HG03520 (cell line): ENCODE data around the gene CDCA4.
"Not testable (repeated sequence)": the region's sequence is repeated elsewhere in the genome, so short reads cannot be mapped to it uniquely, and the experiment has no call there.

Experiments
- ATAC-seq: cut with Tn5 transposase; IDR thresholded peaks from one replicate; pipeline ENCODE4 v1.9.1; 2021; ENCODE audit warnings: mild to moderate bottlenecking, moderate library complexity; ENCODE audit not compliant: unreplicated experiment

CDCA4 gene

DNA sequence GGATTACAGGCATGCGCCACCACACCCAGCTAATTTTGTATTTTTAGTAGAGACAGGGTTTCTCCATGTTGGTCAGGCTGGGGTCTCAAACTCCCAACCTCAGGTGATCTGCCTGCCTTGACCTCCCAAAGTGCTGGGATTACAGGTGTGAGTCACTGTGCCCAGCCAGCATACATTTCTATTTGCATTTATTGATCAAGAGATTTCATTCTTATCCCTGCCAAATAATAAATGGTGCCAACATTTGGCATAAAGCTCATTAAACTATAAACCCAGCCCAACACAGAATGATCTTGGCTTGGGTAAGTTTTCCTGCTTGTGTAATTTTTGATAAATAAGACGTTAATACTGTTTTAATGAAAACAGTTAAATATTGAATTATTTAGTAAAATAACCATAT, 14.7 kb upstream of the CDCA4 start:
- ATAC-seq = not testable (repeated sequence)

- no peak for ATAC-seq
Observed at GRCh38 chr14:105034315-105035039, 13.6 kb upstream of the CDCA4 start.

DNA sequence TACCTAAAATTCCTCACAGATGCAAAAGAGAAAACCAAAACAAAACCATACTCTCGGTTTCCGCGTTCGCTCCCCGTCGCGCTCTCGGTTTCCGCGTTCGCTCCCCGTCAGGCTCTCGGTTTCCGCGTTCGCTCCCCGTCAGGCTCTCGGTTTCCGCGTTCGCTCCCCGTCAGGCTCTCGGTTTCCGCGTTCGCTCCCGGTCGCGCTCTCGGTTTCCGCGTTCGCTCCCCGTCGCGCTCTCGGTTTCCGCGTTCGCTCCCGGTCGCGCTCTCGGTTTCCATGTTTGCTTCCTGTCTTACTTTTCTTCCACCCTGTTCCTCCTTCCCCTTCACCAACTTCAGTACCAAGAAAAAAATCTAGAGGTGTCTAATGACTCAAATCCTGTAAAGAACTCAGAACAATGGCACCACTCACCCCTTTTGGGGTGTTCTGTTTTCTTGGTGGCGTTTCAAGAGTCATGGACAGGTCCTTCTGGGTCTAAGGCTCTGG, 12.6 kb upstream of the CDCA4 start:
- ATAC-seq = not testable (repeated sequence)

- not testable (repeated sequence) for ATAC-seq
Observed at GRCh38 chr14:105032451-105032901, 11.6 kb upstream of the CDCA4 start.

- ATAC-seq = no peak
Observed at GRCh38 chr14:105030836-105031396, 10.0 kb upstream of the CDCA4 start.

GRCh38 chr14:105030194-105030593, 9.3 kb upstream of the CDCA4 start:
- no peak for ATAC-seq

GRCh38 chr14:105029402-105029801, 8.5 kb upstream of the CDCA4 start:
- ATAC-seq = no peak

DNA sequence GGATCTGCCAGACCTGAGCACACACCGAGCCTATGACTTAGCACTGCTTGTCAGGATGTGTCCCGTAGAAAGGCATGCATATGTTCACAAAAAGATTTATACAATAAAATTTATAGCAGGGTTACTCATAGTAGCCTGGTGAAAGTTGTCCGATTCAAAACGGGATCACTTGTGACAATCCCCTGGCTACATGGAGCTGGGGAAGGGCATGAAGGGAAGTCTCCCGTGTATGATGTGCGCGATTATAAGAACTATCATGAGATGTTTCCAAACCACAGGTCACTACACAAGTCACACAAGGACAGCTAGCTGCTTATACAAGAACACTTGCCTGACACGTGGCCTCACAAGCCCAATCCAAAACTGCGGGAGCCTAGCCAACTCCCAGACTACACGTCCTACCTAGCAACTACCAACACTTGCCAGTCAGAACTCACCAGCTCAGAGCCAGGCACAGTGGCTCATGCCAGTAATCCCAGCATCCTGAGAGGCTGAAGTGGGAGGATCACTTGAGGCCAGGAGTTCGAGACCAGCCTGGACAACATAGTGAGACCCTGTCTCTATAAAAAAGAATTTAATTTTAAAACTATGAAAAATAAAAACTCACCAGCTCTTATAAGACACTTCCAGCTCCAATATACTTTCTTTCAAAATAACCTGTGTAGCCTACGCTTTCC, 7.5 kb upstream of the CDCA4 start:
- ATAC-seq = no peak

GRCh38 chr14:105027718-105028117, 6.8 kb upstream of the CDCA4 start:
- ATAC-seq = not testable (repeated sequence)

- no peak for ATAC-seq
Observed at GRCh38 chr14:105026802-105027563, 6.1 kb upstream of the CDCA4 start.

DNA sequence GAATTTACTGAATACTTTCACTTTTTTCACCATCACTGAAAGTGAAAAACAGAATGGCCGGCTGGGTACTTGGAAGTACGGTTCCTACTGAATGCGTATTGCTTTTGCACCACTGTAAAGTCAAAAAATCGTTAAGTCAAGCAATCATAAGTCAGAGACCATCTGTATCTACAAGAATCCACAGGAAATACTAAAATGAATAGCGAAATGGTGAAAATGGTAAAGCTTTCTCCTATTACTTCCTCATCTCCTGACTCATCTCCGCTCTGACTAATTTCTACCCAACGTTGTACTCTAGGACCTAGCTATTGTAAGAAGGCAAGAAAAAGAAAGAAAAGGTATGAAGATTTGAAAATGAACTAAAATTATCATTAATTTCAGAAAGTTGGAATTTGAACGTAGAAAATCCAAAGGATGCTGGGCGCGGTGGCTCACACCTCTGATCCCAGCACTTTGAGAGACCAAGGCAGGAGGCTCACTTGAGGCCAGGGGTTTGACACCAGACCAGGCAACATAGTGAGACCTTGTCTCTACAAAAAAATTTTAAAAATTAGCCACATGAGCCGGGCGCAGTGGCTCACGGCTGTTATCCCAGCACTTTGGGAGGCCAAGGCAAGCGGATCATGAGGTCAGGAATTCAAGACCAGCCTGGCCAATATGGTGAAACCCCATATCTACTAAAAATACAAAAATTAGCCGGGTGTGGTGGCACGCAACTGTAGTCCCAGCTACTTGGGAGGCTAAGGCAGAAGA, 5.3 kb upstream of the CDCA4 start:
- peak; percentile 35 for ATAC-seq

DNA sequence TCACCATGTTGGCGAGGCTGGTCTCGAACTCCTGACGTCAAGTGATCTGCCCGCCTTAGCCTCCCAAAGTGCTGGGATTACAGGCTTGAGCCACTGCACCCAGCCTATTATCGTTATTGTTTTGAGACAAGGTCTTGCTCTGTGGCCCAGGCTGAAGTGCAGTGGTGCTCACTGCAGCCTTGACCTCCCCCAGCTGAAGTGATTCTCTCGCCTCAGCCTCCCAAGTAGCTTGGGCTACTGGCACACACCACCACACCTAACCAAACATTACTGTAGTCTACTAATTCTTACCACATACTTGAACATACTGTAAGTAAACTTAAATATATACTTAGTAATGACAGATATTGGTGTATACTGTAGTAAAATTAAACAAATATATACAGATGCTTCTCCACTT, 4.5 kb upstream of the CDCA4 start:
- no peak for ATAC-seq

DNA sequence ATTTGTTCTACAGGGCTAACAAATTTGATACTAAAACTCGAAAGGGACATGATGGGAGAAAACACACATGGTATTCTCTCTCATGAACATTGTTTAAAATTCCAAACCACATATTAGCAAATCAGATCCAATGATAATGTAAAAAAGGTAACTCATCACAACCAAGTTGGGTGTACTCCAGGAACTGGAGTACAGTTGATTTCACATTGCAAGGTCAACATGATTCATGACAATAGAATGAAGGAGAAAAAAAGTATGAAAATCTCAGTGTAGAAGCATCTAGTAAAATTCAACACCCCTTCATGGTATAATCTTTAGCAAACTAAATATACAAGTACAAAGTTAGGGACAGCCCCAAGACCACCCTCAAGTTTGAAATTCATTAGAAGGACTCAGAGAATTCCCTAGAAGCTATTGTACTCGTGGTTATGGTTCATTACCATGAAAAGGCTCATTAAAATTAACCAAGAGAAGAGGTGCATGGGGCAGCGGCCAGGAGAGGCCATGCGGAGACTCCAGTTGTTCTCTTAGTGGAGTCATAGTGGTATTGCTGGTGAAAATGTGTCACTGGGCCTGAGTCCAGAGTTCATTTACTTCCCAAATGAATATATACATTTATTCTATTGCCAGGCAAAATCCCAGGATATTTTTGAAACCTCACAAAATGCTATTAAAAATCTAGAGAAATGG, 3.1 kb upstream of the CDCA4 start:
- no peak for ATAC-seq

GRCh38 chr14:105023144-105023543, 2.3 kb upstream of the CDCA4 start:
- ATAC-seq = no peak

DNA sequence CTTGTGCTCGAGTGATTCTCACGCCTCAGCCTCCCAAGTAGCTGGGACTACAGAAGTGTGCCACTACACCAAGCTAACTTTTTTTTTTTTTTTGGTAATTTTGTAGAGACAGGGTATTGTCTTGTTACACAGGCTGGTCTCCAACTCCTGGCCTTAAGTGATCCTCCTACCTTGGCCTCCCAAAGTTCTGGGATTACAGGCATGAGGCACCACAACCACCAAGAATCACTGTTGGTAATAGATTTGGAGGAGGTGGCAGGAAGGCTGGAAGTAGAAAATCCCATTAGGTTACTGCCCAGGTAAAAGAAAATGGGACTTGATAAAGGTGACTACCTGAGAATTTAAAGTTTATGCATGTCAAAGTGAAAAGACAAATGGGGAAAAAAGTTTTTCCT, 1.4 kb upstream of the CDCA4 start:
- ATAC-seq = no peak

DNA sequence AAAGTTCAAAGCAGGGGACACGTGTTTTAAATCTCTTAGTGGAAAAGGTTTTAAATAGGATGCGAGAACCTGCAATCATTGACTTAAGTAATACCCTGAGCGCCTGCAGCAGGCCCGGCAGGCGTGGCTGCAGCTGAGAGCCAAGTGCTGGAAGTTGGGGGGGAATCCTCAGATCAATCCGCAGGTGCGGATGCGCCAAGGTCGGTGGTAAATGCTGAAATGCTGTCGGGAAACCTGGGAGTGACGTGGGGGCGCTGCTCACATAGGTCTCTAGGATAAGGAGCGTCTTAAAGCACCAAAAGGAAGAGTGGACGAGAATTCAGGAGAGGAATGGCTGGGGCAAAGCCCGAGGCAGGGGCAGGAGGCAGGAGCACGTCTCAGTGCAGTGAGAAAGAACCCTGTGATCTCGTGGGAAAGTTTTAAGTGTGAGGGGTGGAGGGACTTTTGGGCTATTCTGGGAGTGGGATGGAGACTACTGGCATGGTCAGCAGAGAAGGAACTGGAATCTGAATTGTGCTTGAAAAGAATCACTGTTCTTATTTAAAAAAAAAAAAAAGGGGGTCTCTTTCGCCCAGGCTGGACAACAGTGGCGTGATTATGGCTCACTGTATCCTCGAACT, 883 bp upstream of the CDCA4 start:
- no peak for ATAC-seq

DNA sequence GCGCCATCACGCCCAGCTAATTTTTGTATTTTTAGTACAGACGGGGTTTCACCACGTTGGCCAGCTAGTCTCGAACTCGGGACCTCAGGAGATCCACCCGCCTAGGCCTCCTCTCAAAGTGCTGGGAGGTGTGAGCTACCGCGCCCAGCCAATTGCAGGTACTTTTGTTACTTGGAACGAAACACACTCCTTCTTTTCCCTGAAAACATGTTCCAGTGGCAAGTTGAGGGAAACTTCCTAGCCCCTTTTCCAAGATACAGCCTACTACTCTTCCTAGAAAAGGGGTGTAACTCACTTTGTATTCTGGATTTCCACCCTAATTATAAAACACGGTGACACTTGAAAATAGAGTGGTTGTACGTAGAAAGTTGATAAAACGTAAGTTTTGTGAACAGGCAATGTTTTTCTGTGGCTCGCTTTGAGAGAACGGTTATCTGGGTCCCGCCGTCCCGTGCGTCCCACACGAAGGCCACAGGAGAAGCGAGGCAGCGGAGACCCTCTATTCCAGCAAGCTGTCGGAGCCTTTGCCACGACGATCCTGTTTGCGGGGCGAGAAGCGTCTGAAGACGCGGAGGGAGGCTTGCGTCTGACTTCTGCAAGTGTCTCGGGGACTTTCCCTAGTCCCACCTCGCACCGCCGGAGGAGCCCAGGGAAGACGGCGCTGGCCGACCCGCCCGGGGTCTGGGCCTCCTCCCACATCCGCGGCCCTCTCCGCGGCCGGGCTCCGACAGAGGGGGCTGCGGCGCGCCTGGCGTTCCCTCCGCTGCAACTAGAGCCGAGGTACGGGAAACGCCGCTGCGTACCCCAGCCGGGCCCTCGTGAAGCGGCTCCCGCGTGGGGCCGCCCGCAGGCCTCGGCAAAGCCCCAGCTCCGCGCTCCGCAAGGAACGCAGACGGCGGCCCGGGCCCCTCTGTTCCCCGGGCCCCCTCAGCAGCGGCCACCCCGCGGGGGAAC, 745 bp downstream of the CDCA4 start:
- peak; percentile 13 for ATAC-seq

- no peak for ATAC-seq
Observed at GRCh38 chr14:105018414-105018813, 2.5 kb downstream of the CDCA4 start.
